Testis (tissue), 2 donors: Measurements from ENCODE around the gene SH3YL1.

Experiments used
- CTCF ChIP-seq, 3 experiments: fragments of 450-650 bp in 2 of 3; fragments of 200-600 bp in 1 of 3; sonication (generic) in 1 of 3; IDR thresholded peaks; one replicate each; pipeline ENCODE4 v1.5.1; 2016 to 2019; ENCODE audit warnings: antibody characterized with exemption in 3 of 3, mild to moderate bottlenecking in 2 of 3, moderate library complexity in 1 of 3
- POLR2A ChIP-seq: fragments of 450-650 bp; IDR thresholded peaks from one replicate; pipeline ENCODE4 v1.6.1; 2017; ENCODE audit warnings: antibody characterized with exemption, mild to moderate bottlenecking, moderate library complexity

- TF ChIP-seq CTCF (IDR thresholded peaks at IDR 0.05) (no peak), POLR2A (no peak)
These were observed 25.4 kb downstream of the SH3YL1 start for GRCh38 chr2:238431-238830.
